CD4-positive, CD25-positive, alpha-beta regulatory T cell (primary cell): Measurements from ENCODE around the gene TMEM35A. TPM values are rescaled to one million over a fixed set of nuclear protein-coding genes. Genes with fewer than 3 reads are reported as not detected.

Source experiments
- ATAC-seq, 2 donors: fragments of 150-1000 bp; cut with Tn5 transposase; one replicate each; pipeline ENCODE4 v1.10.0; 2021; ENCODE audit warnings: low read depth in 2 of 2, moderate number of reproducible peaks in 2 of 2, moderate library complexity in 1 of 2
- DNase-seq, 3 donors: peaks; one replicate each; pipeline versions ENCODE4 v3.0.0 to v3.0.0-alpha.2; 2012 to 2022; ENCODE audit warnings: mixed read lengths in 1 of 3
- H3K27ac ChIP-seq: one replicate; pipeline ENCODE4 v1.7.0; 2013; ENCODE audit warnings: mild to moderate bottlenecking, low read length; ENCODE audit not compliant: insufficient read depth, poor library complexity, severe bottlenecking
- H3K27me3 ChIP-seq: one replicate; pipeline ENCODE4 v1.7.0; 2013; ENCODE audit warnings: low read length; ENCODE audit not compliant: control insufficient read depth, insufficient read depth
- H3K36me3 ChIP-seq: one replicate; pipeline ENCODE4 v1.7.0; 2013; ENCODE audit warnings: mild to moderate bottlenecking, low read length, moderate library complexity; ENCODE audit not compliant: control insufficient read depth, insufficient read depth
- H3K4me1 ChIP-seq: 2 replicates; pipeline ENCODE4 v1.7.0; 2013; ENCODE audit warnings: mild to moderate bottlenecking, low read length; ENCODE audit not compliant: insufficient read depth, control insufficient read depth, poor library complexity, severe bottlenecking
- H3K4me3 ChIP-seq: one replicate; pipeline ENCODE4 v1.7.0; 2013; ENCODE audit warnings: low read depth, mild to moderate bottlenecking, low read length, moderate library complexity
- H3K9me3 ChIP-seq, 2 experiments: 1 replicate in 1 of 2; 2 replicates in 1 of 2; pipeline ENCODE4 v1.7.0; 2013; ENCODE audit warnings: low read length in 2 of 2, mild to moderate bottlenecking in 1 of 2, moderate library complexity in 1 of 2; ENCODE audit not compliant: control insufficient read depth in 2 of 2
- H3K27ac Mint-ChIP-seq, 3 donors: one replicate each; pipeline ENCODE4 v1.8.0; 2020 to 2022; ENCODE audit warnings: mild to moderate bottlenecking in 3 of 3, mixed read lengths in 3 of 3, moderate library complexity in 2 of 3
- H3K27me3 Mint-ChIP-seq: one replicate; pipeline ENCODE4 v1.8.0; 2022; ENCODE audit warnings: mild to moderate bottlenecking, mixed read lengths
- H3K36me3 Mint-ChIP-seq: one replicate; pipeline ENCODE4 v1.8.0; 2020; ENCODE audit warnings: mixed read lengths
- H3K4me1 Mint-ChIP-seq, 4 donors: one replicate each; pipeline ENCODE4 v1.8.0; 2020 to 2022; ENCODE audit warnings: mixed read lengths in 4 of 4, mild to moderate bottlenecking in 1 of 4
- H3K4me3 Mint-ChIP-seq, 4 donors: one replicate each; pipeline ENCODE4 v1.8.0; 2020 to 2022; ENCODE audit warnings: mild to moderate bottlenecking in 4 of 4, mixed read lengths in 4 of 4, moderate library complexity in 3 of 4
- H3K9me3 Mint-ChIP-seq, 7 donors: one replicate each; pipeline ENCODE4 v1.8.0; 2020 to 2022; ENCODE audit warnings: mixed read lengths in 7 of 7, mild to moderate bottlenecking in 3 of 7, moderate library complexity in 2 of 7
- polyA plus RNA-seq, 4 donors: library from polyadenylated mRNA; unstranded; fragments of 300-500 nt; fragmentation: Illumina TruSeq; gene quantifications; one replicate each; pipeline ENCODE4 v1.2.3, GENCODE V29; 2021
- total RNA-seq: library from RNA; stranded (reverse); gene quantifications from one replicate; pipeline ENCODE4 v1.2.3, GENCODE V29; 2022

Gene TMEM35A
- total and polyA plus RNA-seq, 5 donors from 2014 or later: not detected

GRCh38 chrX:101097546-101098453, 19.1 kb downstream of the TMEM35A start, which contains the start of gene CENPI:
CENPI (plus strand) TSS chrX:101098204; CDS start chrX:101101071, 2,867 bp downstream.
- H3K27ac Mint-ChIP-seq: peak within 1 kb of the TSS; percentile 84 to 96 (median 95)
- peak within 1 kb of the TSS; percentile 92 for H3K4me3 ChIP-seq
- peaks cover 4% of the 10 kb centered on the region for H3K27me3 Mint-ChIP-seq

GRCh38 chrX:101108284-101108683, 29.6 kb downstream of the TMEM35A start:
- Mint-ChIP-seq H3K4me1 (peaks cover 0 to 6% (median 0%) of the 10 kb centered on the region in 4 donors), H3K36me3 (no peaks in the 10 kb centered on the region), H3K27ac (no peak overlapping the region), H3K9me3 (peaks cover 0 to 2% (median 0%) of the 10 kb centered on the region in 7 donors), H3K27me3 (no peaks in the 10 kb centered on the region), H3K4me3 (no peak overlapping the region)
- H3K4me3 ChIP-seq: no peak overlapping the region
- no peak overlapping the region for H3K27ac ChIP-seq
- no peaks in the 10 kb centered on the region for H3K4me1 ChIP-seq
- no peaks in the 10 kb centered on the region for H3K27me3 ChIP-seq
- ATAC-seq (no peak), DNase-seq (no peak)
- H3K9me3 ChIP-seq: no peaks in the 10 kb centered on the region
- no peaks in the 10 kb centered on the region for H3K36me3 ChIP-seq

More at GRCh38 chrX:101097546-101098453, 19.1 kb downstream of the TMEM35A start, which contains the start of gene CENPI:
- Mint-ChIP-seq H3K4me1 (peaks cover 2 to 21% (median 10%) of the 10 kb centered on the region in 4 donors), H3K9me3 (no peaks in the 10 kb centered on the region), H3K36me3 (no peaks in the 10 kb centered on the region), H3K4me3 (peak within 1 kb of the TSS; percentile 92 to 99 (median 92))
- H3K27ac ChIP-seq: peak within 1 kb of the TSS; percentile 88
- H3K36me3 ChIP-seq: no peaks in the 10 kb centered on the region
- no peaks in the 10 kb centered on the region for H3K9me3 ChIP-seq
- peak; percentile 88 to 96 (median 93) for DNase-seq
- ATAC-seq: peak; percentile 99
- H3K4me1 ChIP-seq: peaks cover 5% of the 10 kb centered on the region
- H3K27me3 ChIP-seq: no peaks in the 10 kb centered on the region

GRCh38 chrX:101117701-101118100, 39.0 kb downstream of the TMEM35A start:
- DNase-seq (no peak), ATAC-seq (no peak)
- Mint-ChIP-seq H3K4me1 (no peaks in the 10 kb centered on the region), H3K9me3 (no peaks in the 10 kb centered on the region), H3K27ac (no peak overlapping the region), H3K36me3 (no peaks in the 10 kb centered on the region), H3K27me3 (no peaks in the 10 kb centered on the region), H3K4me3 (no peak overlapping the region)
- H3K4me3 ChIP-seq: no peak overlapping the region
- no peaks in the 10 kb centered on the region for H3K27me3 ChIP-seq
- no peaks in the 10 kb centered on the region for H3K36me3 ChIP-seq
- no peak overlapping the region for H3K27ac ChIP-seq
- H3K9me3 ChIP-seq: no peaks in the 10 kb centered on the region
- no peaks in the 10 kb centered on the region for H3K4me1 ChIP-seq

GRCh38 chrX:101136235-101136634, 57.6 kb downstream of the TMEM35A start:
- Histone ChIP-seq H3K36me3 (no peaks in the 10 kb centered on the region), H3K4me1 (no peaks in the 10 kb centered on the region), H3K27ac (no peak overlapping the region), H3K27me3 (no peaks in the 10 kb centered on the region), H3K4me3 (no peak overlapping the region), H3K9me3 (no peaks in the 10 kb centered on the region)
- H3K27ac Mint-ChIP-seq: no peak overlapping the region
- no peak overlapping the region for H3K4me3 Mint-ChIP-seq
- H3K36me3 Mint-ChIP-seq: peaks cover 3% of the 10 kb centered on the region
- H3K4me1 Mint-ChIP-seq: no peaks in the 10 kb centered on the region
- DNase-seq: no peak
- no peaks in the 10 kb centered on the region for H3K9me3 Mint-ChIP-seq
- no peaks in the 10 kb centered on the region for H3K27me3 Mint-ChIP-seq
- ATAC-seq: no peak

Other genes starting within 250 kb of the TMEM35A start
- gene NOX1, start 204.5 kb upstream of the TMEM35A start, total RNA-seq: not detected
- gene NOX1, start 204.5 kb upstream of the TMEM35A start, polyA plus RNA-seq: not detected
- gene XKRX, start 150.0 kb upstream of the TMEM35A start, total RNA-seq: 1.2 TPM
- gene XKRX, start 150.0 kb upstream of the TMEM35A start, polyA plus RNA-seq: under 1 TPM in 3 of 4 donors, not detected in 1; 0.07 to 0.49 (median 0.44) TPM
- gene ARL13A, start 109.2 kb upstream of the TMEM35A start, total RNA-seq: not detected
- not detected for gene ARL13A, start 109.2 kb upstream of the TMEM35A start, polyA plus RNA-seq
- 41.3 TPM for gene TRMT2B, start 26.8 kb upstream of the TMEM35A start, total RNA-seq
- gene TRMT2B, start 26.8 kb upstream of the TMEM35A start, polyA plus RNA-seq: 10 to 100 TPM; 37.2 to 52.3 (median 37.4) TPM
- gene CENPI, start 19.3 kb downstream of the TMEM35A start, total RNA-seq: 1.1 TPM
- gene CENPI, start 19.3 kb downstream of the TMEM35A start, polyA plus RNA-seq: under 1 TPM in 3 of 4 donors, not detected in 1; 0.07 to 0.16 (median 0.07) TPM
- gene DRP2, start 140.9 kb downstream of the TMEM35A start, total RNA-seq: 0.47 TPM
- under 1 TPM in 3 of 4 donors, not detected in 1; 0.02 to 0.36 (median 0.10) TPM for gene DRP2, start 140.9 kb downstream of the TMEM35A start, polyA plus RNA-seq
- gene TAF7L, start 212.5 kb downstream of the TMEM35A start, total RNA-seq: not detected
- gene TAF7L, start 212.5 kb downstream of the TMEM35A start, polyA plus RNA-seq: not detected